PFSK-1 (cell line): ENCODE measurements around the gene SHISAL2A.

Experiments used
- FOXP2 ChIP-seq: optimal IDR thresholded peaks from 2 replicates; pipeline ENCODE3; 2011; ENCODE audit warnings: borderline replicate concordance, control low read depth, inconsistent platforms; ENCODE audit not compliant: insufficient read depth; ENCODE audit errors: extremely low read length, extremely low read depth
- POLR2AphosphoS5 ChIP-seq: IDR thresholded peaks from 2 replicates; pipeline ENCODE4 v1.6.1; 2012; ENCODE audit warnings: low read depth, mild to moderate bottlenecking, control low read depth, low read length, moderate library complexity
- SIN3A ChIP-seq: IDR thresholded peaks from 2 replicates; pipeline ENCODE4 v1.6.1; 2012; ENCODE audit warnings: mild to moderate bottlenecking, low read length, moderate library complexity, borderline replicate concordance; ENCODE audit not compliant: insufficient read depth
- TAF1 ChIP-seq: IDR thresholded peaks from 2 replicates; pipeline ENCODE4 v1.6.1; 2012; ENCODE audit warnings: low read length, control low read depth, borderline replicate concordance; ENCODE audit not compliant: insufficient read depth
- TF ChIP-seq, protein P1 (sequence below), 2 experiments: IDR thresholded peaks; 2 replicates each; pipeline versions ENCODE4 v1.6.1 to v1.8.0; 2011 to 2012; ENCODE audit warnings: low read depth in 2 of 2, low read length in 2 of 2, control low read depth in 1 of 2, inconsistent platforms in 1 of 2, mild to moderate bottlenecking in 1 of 2, moderate library complexity in 1 of 2; ENCODE audit not compliant: insufficient read depth in 1 of 2

GRCh38 chr1:52598729-52599128, 34.2 kb upstream of the SHISAL2A start:
- no peak for TF ChIP-seq SIN3A
- TF ChIP-seq, protein P1, sequence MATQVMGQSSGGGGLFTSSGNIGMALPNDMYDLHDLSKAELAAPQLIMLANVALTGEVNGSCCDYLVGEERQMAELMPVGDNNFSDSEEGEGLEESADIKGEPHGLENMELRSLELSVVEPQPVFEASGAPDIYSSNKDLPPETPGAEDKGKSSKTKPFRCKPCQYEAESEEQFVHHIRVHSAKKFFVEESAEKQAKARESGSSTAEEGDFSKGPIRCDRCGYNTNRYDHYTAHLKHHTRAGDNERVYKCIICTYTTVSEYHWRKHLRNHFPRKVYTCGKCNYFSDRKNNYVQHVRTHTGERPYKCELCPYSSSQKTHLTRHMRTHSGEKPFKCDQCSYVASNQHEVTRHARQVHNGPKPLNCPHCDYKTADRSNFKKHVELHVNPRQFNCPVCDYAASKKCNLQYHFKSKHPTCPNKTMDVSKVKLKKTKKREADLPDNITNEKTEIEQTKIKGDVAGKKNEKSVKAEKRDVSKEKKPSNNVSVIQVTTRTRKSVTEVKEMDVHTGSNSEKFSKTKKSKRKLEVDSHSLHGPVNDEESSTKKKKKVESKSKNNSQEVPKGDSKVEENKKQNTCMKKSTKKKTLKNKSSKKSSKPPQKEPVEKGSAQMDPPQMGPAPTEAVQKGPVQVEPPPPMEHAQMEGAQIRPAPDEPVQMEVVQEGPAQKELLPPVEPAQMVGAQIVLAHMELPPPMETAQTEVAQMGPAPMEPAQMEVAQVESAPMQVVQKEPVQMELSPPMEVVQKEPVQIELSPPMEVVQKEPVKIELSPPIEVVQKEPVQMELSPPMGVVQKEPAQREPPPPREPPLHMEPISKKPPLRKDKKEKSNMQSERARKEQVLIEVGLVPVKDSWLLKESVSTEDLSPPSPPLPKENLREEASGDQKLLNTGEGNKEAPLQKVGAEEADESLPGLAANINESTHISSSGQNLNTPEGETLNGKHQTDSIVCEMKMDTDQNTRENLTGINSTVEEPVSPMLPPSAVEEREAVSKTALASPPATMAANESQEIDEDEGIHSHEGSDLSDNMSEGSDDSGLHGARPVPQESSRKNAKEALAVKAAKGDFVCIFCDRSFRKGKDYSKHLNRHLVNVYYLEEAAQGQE (IDR thresholded peaks at IDR 0.05; ENCODE audit: insufficient read depth in 1 of 2, low read depth in 2 of 2, low read length in 2 of 2): no peak
- no peak for TF ChIP-seq TAF1
- no peak for TF ChIP-seq POLR2AphosphoS5
- no peak for TF ChIP-seq FOXP2
